OCI-LY3 (cell line): ENCODE results near the gene SLC66A2.

ENCODE experiments used
- H2AFZ ChIP-seq: fragments of 200-600, 300-600 bp; shearing (Covaris generic); 2 replicates; pipeline ENCODE4 v1.6.0; 2014; ENCODE audit warnings: antibody characterized with exemption, low read depth, low read length
- H3K27ac ChIP-seq: fragments of 200-600, 300-600 bp; sonication (generic); 2 replicates; pipeline ENCODE4 v1.5.1; 2014; ENCODE audit warnings: mild to moderate bottlenecking, low read length, moderate library complexity, mixed read lengths
- H3K27me3 ChIP-seq: fragments of 200-600, 300-600 bp; sonication (generic); 2 replicates; pipeline ENCODE4 v1.6.1; 2014; ENCODE audit warnings: low read depth, low read length, mixed read lengths
- H3K36me3 ChIP-seq: fragments of 200-600, 300-600 bp; sonication (generic); replicated peaks from 2 replicates; pipeline ENCODE3; 2014; ENCODE audit warnings: low read depth, low read length, mixed read lengths
- H3K4me1 ChIP-seq: fragments of 300-600, 200-600 bp; sonication (generic); 2 replicates; pipeline ENCODE4 v1.6.1; 2014; ENCODE audit warnings: low read length, mixed read lengths
- H3K4me2 ChIP-seq: fragments of 200-600, 300-600 bp; sonication (generic); 2 replicates; pipeline ENCODE4 v1.6.1; 2014; ENCODE audit warnings: low read length, mixed read lengths
- H3K4me3 ChIP-seq: fragments of 300-600, 200-600 bp; sonication (generic); 2 replicates; pipeline ENCODE4 v1.5.1; 2014; ENCODE audit warnings: antibody characterized with exemption, mild to moderate bottlenecking, low read length, moderate library complexity
- H3K79me2 ChIP-seq: fragments of 300-600, 200-600 bp; shearing (Covaris generic); 2 replicates; pipeline ENCODE4 v1.6.1; 2014; ENCODE audit warnings: mild to moderate bottlenecking, low read length, mixed read lengths
- H3K9ac ChIP-seq: fragments of 300-600, 200-600 bp; shearing (Covaris generic); 2 replicates; pipeline ENCODE4 v1.6.0; 2014; ENCODE audit warnings: mild to moderate bottlenecking, low read length, moderate library complexity
- H3K9me3 ChIP-seq: fragments of 200-600, 300-600 bp; shearing (Covaris generic); 2 replicates; pipeline ENCODE4 v1.6.1; 2014; ENCODE audit warnings: low read length, mixed read lengths; ENCODE audit not compliant: insufficient read depth
- H4K20me1 ChIP-seq: fragments of 200-600, 300-600 bp; sonication (generic); 2 replicates; pipeline ENCODE4 v1.6.1; 2016; ENCODE audit warnings: low read length, mixed read lengths; ENCODE audit not compliant: insufficient read depth
- EZH2phosphoT487 ChIP-seq: fragments of 200-600 bp; shearing (Covaris generic); IDR thresholded peaks from 2 replicates; pipeline ENCODE4 v1.6.1; 2018; ENCODE audit warnings: antibody characterized with exemption, mixed run types, low read depth
- TF ChIP-seq, protein P1 (sequence below): fragments of 200-600, 300-600 bp; sonication (generic); IDR thresholded peaks from 2 replicates; pipeline ENCODE4 v1.5.1; 2014; ENCODE audit warnings: antibody characterized with exemption, low read length, low read depth

Gene SLC66A2

DNA sequence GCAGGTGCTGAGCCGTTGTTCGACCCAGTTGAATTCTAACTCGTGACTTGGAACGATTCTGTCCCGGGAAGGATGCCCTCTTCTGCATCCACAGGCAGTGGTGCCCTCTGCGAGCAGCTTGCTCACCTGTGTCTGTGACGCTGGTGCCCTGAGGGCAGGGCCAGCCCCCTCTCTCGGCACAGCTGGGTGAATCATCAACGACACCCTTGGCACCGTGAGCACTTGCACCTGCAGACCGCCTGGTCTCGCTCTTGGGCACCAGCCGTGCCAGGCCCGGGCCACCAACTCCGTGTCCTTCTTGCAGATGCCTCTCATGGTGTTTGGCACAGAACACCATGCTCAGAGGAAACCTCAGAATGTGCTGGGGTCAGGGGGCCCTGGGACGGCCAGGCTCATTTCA lies 75.0 kb downstream of the SLC66A2 start:
- Histone ChIP-seq H3K4me1 (no peaks in the 10 kb centered on the region), H3K9me3 (no peaks in the 10 kb centered on the region), H3K4me2 (no peak overlapping the region), H3K9ac (no peak overlapping the region), H4K20me1 (no peaks in the 10 kb centered on the region), H3K36me3 (no peaks in the 10 kb centered on the region), H3K4me3 (no peak overlapping the region), H3K27me3 (no peaks in the 10 kb centered on the region), H2AFZ (no peak overlapping the region), H3K79me2 (no peaks in the 10 kb centered on the region), H3K27ac (no peak overlapping the region)
- no peak for TF ChIP-seq EZH2phosphoT487
- TF ChIP-seq, protein P1, sequence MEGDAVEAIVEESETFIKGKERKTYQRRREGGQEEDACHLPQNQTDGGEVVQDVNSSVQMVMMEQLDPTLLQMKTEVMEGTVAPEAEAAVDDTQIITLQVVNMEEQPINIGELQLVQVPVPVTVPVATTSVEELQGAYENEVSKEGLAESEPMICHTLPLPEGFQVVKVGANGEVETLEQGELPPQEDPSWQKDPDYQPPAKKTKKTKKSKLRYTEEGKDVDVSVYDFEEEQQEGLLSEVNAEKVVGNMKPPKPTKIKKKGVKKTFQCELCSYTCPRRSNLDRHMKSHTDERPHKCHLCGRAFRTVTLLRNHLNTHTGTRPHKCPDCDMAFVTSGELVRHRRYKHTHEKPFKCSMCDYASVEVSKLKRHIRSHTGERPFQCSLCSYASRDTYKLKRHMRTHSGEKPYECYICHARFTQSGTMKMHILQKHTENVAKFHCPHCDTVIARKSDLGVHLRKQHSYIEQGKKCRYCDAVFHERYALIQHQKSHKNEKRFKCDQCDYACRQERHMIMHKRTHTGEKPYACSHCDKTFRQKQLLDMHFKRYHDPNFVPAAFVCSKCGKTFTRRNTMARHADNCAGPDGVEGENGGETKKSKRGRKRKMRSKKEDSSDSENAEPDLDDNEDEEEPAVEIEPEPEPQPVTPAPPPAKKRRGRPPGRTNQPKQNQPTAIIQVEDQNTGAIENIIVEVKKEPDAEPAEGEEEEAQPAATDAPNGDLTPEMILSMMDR = no peak

DNA sequence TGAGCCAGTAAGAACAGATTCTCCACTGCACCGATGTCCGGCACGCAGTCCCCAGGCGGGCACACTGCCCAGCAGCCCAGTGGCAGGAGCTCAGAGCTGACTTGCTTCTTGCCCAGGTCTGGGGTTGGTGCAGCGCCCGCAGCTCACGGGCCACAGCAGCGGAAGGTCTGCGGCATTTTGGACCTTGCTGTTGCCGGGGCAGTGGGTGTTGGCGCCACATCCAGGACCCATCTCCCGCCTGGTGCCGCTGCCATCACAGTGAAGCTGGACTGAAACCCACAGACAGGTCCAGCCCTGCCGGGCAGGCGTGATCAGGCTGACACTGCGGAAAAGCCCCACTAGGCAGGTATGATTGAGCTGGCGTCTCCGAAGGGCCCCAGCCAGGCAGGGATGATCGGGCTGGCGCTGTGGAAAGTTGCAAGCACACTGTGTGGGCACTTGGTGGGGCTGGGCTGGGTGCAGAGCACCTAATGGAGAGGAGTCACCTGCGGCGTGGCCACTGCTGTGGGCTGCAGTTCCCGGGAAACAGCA lies 75.5 kb downstream of the SLC66A2 start:
- no peak for TF ChIP-seq EZH2phosphoT487
- TF ChIP-seq, protein P1 = no peak
- Histone ChIP-seq H2AFZ (no peak overlapping the region), H3K79me2 (no peaks in the 10 kb centered on the region), H4K20me1 (no peaks in the 10 kb centered on the region), H3K4me3 (no peak overlapping the region), H3K36me3 (no peaks in the 10 kb centered on the region), H3K27ac (no peak overlapping the region), H3K4me2 (no peak overlapping the region), H3K4me1 (no peaks in the 10 kb centered on the region), H3K9ac (no peak overlapping the region), H3K9me3 (no peaks in the 10 kb centered on the region), H3K27me3 (no peaks in the 10 kb centered on the region)

DNA sequence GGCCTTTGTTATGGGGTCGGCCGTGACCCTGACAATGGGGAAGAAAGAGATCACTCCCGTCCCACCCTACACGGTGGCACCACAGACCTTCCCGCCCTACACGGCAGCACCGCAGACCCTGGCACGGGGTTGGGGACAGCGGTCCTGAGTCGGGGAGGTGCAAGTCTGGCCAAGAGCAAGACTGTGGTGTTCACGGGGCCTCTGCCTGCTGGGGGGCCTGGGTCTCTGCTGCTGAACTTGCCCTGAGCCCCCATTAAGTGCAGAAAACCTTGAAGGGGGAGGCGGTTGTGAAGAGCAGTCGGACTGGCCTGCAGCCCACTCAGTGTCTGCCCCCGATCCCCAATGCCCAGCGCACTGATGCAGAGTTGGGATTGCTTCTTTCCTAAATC lies 75.9 kb downstream of the SLC66A2 start:
- Histone ChIP-seq H3K4me3 (no peak overlapping the region), H4K20me1 (no peaks in the 10 kb centered on the region), H3K36me3 (no peaks in the 10 kb centered on the region), H3K79me2 (no peaks in the 10 kb centered on the region), H3K9ac (no peak overlapping the region), H2AFZ (no peak overlapping the region), H3K27ac (no peak overlapping the region), H3K27me3 (no peaks in the 10 kb centered on the region), H3K4me1 (no peaks in the 10 kb centered on the region), H3K4me2 (no peak overlapping the region), H3K9me3 (no peaks in the 10 kb centered on the region)
- no peak for TF ChIP-seq EZH2phosphoT487
- TF ChIP-seq, protein P1 = no peak

DNA sequence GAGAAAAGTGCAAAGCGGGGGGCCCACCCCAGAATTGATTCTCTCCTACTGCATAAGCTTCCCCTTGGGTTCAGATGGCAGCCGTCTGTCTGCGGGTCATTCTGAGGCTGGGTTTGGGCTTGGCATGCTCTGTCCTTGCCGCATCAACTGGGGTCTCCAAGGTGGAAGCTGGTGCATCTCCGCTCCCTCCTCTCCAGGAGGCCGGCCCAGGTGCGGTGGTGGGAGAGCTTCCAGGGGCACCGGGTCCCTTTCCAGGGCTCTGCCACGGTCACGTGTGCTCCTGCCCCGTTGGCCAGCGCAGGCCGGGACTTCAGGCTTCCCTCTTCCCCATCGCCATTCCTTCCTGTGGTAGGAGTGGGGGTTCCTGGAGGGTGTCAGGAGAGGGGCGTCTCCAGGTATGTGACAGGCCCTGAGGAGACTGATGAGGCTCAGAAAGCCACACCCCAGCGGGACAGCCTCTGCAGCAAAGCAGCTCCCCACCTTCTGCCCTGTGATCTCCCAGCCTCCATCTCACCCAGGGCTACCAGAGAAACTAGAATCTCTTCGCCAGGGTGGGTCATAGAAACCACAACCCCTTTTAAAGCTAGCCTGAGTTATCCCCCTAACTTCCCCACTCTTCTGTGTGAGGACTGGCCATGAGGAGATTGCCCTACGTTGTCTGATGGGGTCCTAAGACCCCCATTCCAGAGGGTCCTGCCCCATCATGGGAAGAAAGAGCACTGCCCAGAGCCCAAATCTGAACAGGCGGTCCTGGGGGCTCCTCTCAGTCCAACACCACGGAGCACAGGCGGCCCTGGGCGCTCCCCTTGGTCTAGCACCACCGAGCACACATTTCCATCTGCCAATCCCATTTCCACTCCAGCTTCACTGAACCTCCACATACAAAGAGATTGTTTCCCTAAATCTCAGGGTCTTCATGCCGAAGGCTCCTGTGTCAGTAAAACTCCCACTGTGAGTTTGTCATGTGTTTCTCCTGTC lies 76.6 kb downstream of the SLC66A2 start:
- no peak overlapping the region for H2AFZ ChIP-seq
- H3K4me1 ChIP-seq = no peaks in the 10 kb centered on the region
- no peak overlapping the region for H3K4me3 ChIP-seq
- H3K4me2 ChIP-seq = no peak overlapping the region
- H4K20me1 ChIP-seq = no peaks in the 10 kb centered on the region
- no peaks in the 10 kb centered on the region for H3K9me3 ChIP-seq
- H3K36me3 ChIP-seq = no peaks in the 10 kb centered on the region
- H3K27me3 ChIP-seq = no peaks in the 10 kb centered on the region
- no peaks in the 10 kb centered on the region for H3K79me2 ChIP-seq
- H3K9ac ChIP-seq = no peak overlapping the region
- TF ChIP-seq, protein P1 = no peak
- TF ChIP-seq EZH2phosphoT487 = no peak
- H3K27ac ChIP-seq = no peak overlapping the region
